ENCODE data around the gene GTF3C1. TPM values are rescaled to one million over a fixed set of nuclear protein-coding genes. Genes with fewer than 3 reads are reported as not detected.

GTF3C1 gene
- total RNA-seq, result 100 to 1,000 TPM in 2 of 9 donors, 10 to 100 TPM in 7; 55.1 to 105 (median 78.4) TPM
- 100 to 1,000 TPM in 2 of 3 donors, 10 to 100 TPM in 1; 51.0 to 225 (median 130) TPM for polyA plus RNA-seq
- long read RNA-seq, donor 1, transcript GTF3C1-205 (1 exons, 2,798 nt), result major isoform, 16 of 21 reads
- long read RNA-seq, donor 1, partial matches to known transcripts, result 5 of 21 reads
- long read RNA-seq, donor 1, other reads (novel, unspliced or antisense), result 0 of 21 reads
- long read RNA-seq, donor 2, transcript GTF3C1-205 (1 exons, 2,798 nt), result major isoform, 8 of 13 reads
- long read RNA-seq, donor 2, partial matches to known transcripts, result 5 of 13 reads
- long read RNA-seq, donor 2, other reads (novel, unspliced or antisense), result 0 of 13 reads
- long read RNA-seq, donor 3, transcript GTF3C1-205 (1 exons, 2,798 nt), result major isoform, 5 of 5 reads
- long read RNA-seq, donor 3, partial matches to known transcripts, result 0 of 5 reads
- long read RNA-seq, donor 3, other reads (novel, unspliced or antisense), result 0 of 5 reads
- long read RNA-seq, donor 4, transcript GTF3C1-205 (1 exons, 2,798 nt), result major isoform, 5 of 18 reads
- long read RNA-seq, donor 4, partial matches to known transcripts, result 12 of 18 reads
- long read RNA-seq, donor 4, other reads (novel, unspliced or antisense), result 1 of 18 reads
- long read RNA-seq, donor 5, full-length matches to known transcripts, result 40 of 72 reads
- long read RNA-seq, donor 5, partial matches to known transcripts, result 26 of 72 reads
- long read RNA-seq, donor 5, other reads (novel, unspliced or antisense), result 6 of 72 reads
- long read RNA-seq, donor 6, partial matches to known transcripts, result 23 of 23 reads
- long read RNA-seq, donor 6, other reads (novel, unspliced or antisense), result 0 of 23 reads
- long read RNA-seq, donor 7, transcript GTF3C1-205 (1 exons, 2,798 nt), result major isoform, 14 of 19 reads
- long read RNA-seq, donor 7, partial matches to known transcripts, result 5 of 19 reads
- long read RNA-seq, donor 7, other reads (novel, unspliced or antisense), result 0 of 19 reads
- long read RNA-seq, donor 8, transcript GTF3C1-205 (1 exons, 2,798 nt), result major isoform, 6 of 28 reads
- long read RNA-seq, donor 8, partial matches to known transcripts, result 22 of 28 reads
- long read RNA-seq, donor 8, other reads (novel, unspliced or antisense), result 0 of 28 reads
- long read RNA-seq, donor 9, transcript GTF3C1-205 (1 exons, 2,798 nt), result major isoform, 12 of 12 reads
- long read RNA-seq, donor 9, partial matches to known transcripts, result 0 of 12 reads
- long read RNA-seq, donor 9, other reads (novel, unspliced or antisense), result 0 of 12 reads
- long read RNA-seq, donor 10, full-length matches to known transcripts, result 11 of 11 reads
- long read RNA-seq, donor 10, partial matches to known transcripts, result 0 of 11 reads
- long read RNA-seq, donor 10, other reads (novel, unspliced or antisense), result 0 of 11 reads

DNA sequence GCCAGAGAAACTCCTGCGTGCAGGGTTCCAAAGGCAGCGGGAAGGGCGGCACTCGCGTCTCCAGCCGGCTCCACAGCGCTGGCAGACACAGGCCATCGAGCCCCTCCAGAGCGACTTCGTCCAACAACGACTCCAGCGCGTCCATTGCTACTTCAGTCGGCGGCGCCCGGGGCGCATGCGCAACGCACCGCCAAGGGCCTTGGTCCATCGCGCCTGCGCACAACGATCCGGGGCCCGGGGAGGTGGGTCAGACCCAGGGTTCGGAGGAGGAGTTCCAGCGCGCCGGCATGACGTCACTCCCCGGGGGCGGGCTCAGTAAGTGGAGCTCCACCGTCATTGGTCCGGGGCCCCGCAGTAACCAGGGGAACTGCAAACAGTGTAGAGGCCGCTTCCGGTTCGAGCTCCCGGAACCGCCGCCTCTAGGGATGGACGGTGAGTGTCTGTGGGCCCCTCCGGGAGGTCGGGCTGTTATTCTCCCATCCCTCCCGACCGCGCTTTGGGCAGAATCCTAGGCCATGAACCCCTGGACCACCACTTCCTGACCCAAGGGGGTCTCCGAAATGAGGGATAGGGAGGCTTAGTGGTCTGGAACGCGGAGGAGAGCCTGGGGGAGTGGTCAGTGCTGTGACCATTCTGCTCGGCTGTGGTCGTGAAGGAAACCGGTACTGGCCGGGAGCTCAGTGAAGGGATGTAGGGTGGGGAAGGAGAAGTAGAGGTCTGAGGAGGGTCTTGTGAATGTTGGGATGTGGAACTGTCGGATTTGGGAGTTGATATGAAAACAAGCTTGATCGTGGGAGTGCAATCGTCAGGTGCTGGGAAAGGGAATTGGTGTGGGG is at the start of gene GTF3C1, which contains the start of gene KATNIP:
GTF3C1 (minus strand) TSS at position 168 of the 836 bp plus-strand sequence; CDS start at position 145, 23 bp downstream.
KATNIP (plus strand) TSS at position 399 of the 836 bp plus-strand sequence; CDS start at position 426, 27 bp downstream.
- DNase-seq, result peak; percentile 100
- no peaks in the 10 kb centered on the region for H3K27me3 ChIP-seq
- peak within 1 kb of the TSS in 4 of 5 donors; percentile 2 to 85 (median 70) for H3K27ac ChIP-seq
- peak within 1 kb of the TSS; percentile 48 to 95 (median 60) for H3K4me3 ChIP-seq
- WGBS, 4 donors, result 0 to 1% (median 0%) methylated on average over 13 to 59 of the region's 59 CpGs
- H3K4me1 ChIP-seq (replicated peaks in 1 of 2), result peaks cover 24 to 48% of the 10 kb centered on the region in 2 donors
- H3K9me3 ChIP-seq (replicated peaks in 1 of 3), result no peaks in the 10 kb centered on the region
- TF ChIP-seq, protein P1, sequence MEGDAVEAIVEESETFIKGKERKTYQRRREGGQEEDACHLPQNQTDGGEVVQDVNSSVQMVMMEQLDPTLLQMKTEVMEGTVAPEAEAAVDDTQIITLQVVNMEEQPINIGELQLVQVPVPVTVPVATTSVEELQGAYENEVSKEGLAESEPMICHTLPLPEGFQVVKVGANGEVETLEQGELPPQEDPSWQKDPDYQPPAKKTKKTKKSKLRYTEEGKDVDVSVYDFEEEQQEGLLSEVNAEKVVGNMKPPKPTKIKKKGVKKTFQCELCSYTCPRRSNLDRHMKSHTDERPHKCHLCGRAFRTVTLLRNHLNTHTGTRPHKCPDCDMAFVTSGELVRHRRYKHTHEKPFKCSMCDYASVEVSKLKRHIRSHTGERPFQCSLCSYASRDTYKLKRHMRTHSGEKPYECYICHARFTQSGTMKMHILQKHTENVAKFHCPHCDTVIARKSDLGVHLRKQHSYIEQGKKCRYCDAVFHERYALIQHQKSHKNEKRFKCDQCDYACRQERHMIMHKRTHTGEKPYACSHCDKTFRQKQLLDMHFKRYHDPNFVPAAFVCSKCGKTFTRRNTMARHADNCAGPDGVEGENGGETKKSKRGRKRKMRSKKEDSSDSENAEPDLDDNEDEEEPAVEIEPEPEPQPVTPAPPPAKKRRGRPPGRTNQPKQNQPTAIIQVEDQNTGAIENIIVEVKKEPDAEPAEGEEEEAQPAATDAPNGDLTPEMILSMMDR (IDR thresholded peaks at IDR 0.05), result no peak
- TF ChIP-seq POLR2A (IDR thresholded peaks at IDR 0.05), result peak; percentile 56 to 83
- intact Hi-C loops (cut with DNase I), result no loop called here
- H3K36me3 ChIP-seq (replicated peaks in 1 of 2), result peaks cover 0 to 6% of the 10 kb centered on the region in 2 donors

GRCh38 chr16:27598931-27599565 is 49.3 kb upstream of the GTF3C1 start:
- intact Hi-C loops (cut with DNase I), result no loop called here
- Histone ChIP-seq H3K36me3 (replicated peaks in 1 of 2) (no peaks in the 10 kb centered on the region), H3K9me3 (replicated peaks in 1 of 3) (no peaks in the 10 kb centered on the region), H3K27me3 (no peaks in the 10 kb centered on the region), H3K4me3 (no peak overlapping the region), H3K4me1 (replicated peaks in 1 of 2) (no peaks in the 10 kb centered on the region), H3K27ac (no peak overlapping the region)
- no peak for TF ChIP-seq POLR2A (IDR thresholded peaks at IDR 0.05)
- TF ChIP-seq, protein P1 (IDR thresholded peaks at IDR 0.05), result no peak
- DNase-seq, result peak in 1 of 7 donors; percentile 6
- 73 to 85% (median 75%) methylated on average over 3 to 10 of the region's 10 CpGs for WGBS, 4 donors

GRCh38 chr16:27598220-27598619 is 48.5 kb upstream of the GTF3C1 start:
- WGBS, 4 donors, result 89 to 96% (median 95%) methylated on average over 6 of the region's 6 CpGs
- no peaks in the 10 kb centered on the region for H3K4me1 ChIP-seq (replicated peaks in 1 of 2)
- H3K36me3 ChIP-seq (replicated peaks in 1 of 2), result no peaks in the 10 kb centered on the region
- intact Hi-C loops (cut with DNase I), result no loop called here
- H3K27ac ChIP-seq, result no peak overlapping the region
- no peaks in the 10 kb centered on the region for H3K27me3 ChIP-seq
- no peak for DNase-seq
- no peak overlapping the region for H3K4me3 ChIP-seq
- H3K9me3 ChIP-seq (replicated peaks in 1 of 3), result no peaks in the 10 kb centered on the region
- TF ChIP-seq, protein P1 (IDR thresholded peaks at IDR 0.05), result no peak
- no peak for TF ChIP-seq POLR2A (IDR thresholded peaks at IDR 0.05)

Measured in adrenal gland (tissue), 19 donors.